Measurements from ENCODE around the gene PRADC1.

PRADC1 gene

DNA sequence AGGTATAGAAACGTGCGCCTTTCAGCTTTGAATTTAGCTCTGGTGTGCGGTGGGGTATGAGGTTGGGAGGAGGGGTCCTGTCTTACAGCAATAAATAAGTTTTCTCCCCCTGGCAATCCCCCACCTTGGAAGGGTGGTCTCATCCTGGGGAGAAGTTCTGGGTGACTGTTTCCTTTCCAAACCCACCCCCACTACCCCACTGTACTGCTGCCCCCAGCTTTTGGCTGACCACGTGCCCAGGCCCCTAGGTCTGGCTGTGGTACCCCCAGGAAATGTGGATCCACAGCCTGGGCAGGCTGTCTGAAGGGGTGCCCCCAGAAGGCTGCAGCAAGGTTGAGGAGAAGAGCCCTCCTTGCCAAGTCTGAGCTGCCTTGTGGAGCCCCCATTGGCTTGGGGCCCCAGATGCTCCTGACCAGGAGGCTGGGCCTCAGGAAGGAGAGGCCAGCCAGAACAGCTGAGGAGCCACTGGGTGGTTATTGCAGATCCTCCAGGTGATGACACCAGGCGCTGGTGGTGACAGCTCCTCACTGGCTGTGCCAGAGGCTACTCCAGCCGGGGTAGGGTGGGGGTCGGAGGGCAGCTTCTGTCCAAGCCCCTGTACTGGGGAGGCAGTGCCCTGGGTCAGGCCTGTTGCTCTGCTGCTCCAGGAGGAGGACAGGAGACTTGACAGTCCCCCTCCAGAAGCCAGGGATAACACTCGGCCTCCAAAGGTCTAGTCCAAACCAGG is 25.3 kb upstream of the PRADC1 start:
- DNase-seq, result no peak

DNA sequence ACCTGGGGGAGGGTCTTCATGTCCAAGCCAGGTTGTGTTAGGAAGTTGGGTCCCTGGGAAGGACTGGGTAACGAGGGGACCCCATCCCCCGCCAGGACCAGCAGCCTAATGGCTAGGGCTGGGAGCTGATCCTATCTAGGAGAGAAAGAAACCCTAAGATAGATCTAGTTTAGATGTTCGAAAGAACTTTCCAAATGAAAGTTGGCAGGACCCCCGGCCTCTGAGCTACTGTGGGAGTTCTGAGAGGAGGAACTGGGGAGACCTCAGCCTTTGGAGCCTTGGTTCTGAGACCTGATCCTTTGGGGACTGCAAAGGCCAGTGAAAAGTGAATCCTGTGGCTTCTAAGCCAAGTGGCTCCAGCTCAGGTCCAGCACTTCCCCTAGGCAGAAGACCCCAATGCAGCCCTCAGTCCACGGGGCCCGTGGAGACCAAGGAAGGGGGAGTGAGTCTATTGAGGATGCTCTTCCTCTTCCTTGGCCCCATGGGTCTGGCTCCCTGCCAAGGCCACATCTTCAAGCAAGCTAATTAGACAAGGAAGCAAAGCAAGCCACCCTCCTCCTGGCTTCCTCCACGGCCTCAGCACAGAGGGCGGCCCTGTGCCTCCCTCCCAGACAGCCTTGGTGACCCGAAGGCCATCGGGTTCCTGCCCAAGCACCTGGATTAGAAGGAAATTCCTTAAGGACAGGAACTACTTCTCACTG is 24.5 kb upstream of the PRADC1 start:
- DNase-seq, result peak; percentile 21

DNA sequence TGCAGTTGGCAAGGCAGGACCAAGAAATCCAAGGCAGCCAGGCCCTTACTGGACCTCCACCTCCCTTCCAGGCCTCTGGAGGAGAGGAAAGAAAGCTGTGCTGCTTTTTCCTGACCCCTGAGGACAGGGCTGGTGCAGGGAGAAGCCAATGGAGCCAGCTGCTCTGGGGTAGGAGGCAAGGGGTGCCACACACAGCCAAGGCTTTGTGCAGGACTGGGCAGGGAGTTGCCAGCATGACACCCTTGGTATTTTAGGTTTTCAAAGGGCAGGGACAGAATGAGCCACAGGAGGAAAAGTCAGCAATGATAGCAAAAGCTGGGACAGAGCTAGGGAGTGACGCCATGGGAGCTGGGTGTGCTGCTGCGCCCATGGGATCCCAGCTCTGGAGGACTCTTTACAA is 24.0 kb upstream of the PRADC1 start:
- no peak for DNase-seq

DNA sequence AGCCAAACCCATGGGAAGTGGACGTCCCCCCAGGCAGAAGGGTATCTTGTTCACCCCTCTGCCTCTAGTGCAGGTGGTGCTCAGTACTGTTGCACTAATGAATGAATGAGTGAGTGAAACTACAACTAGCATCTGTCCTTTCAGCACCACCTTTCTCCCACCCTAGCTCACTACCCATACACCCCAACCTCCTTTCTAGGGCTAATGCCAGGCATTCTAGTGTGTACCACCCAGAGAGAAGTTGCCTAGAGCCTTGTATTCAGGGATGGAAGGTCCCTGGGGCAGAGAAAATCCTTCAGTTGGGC is 23.5 kb upstream of the PRADC1 start:
- DNase-seq, result no peak

DNA sequence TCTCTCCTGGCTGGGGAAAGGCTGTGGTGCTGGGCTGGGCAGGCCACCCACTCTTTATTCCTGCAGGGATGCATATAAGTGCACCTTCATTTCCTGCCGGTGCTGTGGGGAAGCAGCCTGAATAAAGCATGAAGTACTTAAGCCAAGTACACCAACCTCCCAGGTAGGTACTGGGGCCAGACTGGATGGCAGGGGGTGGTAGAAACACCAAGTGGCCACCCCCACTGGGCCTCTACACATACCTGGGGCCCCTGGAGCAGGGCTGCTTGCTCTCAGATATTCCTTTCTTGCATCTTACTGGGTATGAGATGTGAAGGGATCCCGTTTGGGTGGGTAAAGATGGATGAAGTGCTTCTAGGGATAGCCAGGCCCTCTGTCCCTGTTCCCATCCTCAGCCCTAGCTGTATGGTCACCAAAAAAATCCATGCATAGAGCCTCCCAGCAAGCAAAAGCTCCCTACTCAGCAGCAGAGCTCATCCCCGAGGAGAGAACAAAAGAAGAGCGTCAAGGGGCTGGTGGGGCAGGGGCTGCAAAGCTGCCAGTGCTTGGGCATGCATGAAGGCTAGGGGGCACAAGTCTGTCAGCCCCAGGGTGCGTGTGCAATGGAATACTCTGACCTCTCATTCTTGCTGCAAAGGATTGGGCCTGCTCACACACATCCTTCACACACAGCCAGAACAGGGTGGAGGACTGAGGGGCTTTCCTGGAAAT is 23.0 kb upstream of the PRADC1 start:
- no peak for DNase-seq

DNA sequence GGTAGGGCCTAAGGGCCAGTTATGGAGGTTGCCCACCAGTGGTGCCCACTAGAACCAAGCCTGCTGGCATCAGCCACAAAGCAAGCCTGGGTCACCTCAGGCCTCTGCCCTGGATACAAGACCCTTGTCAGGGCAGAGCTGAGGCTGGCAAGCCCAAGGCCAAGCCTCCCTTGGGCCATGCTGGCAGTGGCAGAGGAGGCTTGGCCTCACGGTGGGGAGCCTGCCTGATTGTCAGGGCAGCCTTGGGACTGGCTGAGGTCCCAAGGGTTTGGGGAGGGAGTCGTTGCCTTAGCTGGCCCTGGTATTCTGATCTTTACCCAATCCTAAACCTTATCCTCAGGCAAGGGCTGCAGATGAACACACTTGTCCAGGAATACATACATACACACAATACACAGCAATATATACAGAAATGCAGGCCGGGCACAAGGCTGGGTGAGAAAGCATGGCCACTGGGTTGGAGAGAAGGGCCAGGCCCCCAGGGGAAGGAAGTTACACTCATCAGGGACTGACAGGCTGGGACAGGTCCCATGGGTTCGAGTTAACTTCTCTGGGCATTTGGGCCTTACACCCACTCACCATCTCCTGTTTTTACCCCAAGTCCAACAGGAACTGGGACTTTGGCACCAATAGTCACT is 22.1 kb upstream of the PRADC1 start:
- DNase-seq, result no peak

DNA sequence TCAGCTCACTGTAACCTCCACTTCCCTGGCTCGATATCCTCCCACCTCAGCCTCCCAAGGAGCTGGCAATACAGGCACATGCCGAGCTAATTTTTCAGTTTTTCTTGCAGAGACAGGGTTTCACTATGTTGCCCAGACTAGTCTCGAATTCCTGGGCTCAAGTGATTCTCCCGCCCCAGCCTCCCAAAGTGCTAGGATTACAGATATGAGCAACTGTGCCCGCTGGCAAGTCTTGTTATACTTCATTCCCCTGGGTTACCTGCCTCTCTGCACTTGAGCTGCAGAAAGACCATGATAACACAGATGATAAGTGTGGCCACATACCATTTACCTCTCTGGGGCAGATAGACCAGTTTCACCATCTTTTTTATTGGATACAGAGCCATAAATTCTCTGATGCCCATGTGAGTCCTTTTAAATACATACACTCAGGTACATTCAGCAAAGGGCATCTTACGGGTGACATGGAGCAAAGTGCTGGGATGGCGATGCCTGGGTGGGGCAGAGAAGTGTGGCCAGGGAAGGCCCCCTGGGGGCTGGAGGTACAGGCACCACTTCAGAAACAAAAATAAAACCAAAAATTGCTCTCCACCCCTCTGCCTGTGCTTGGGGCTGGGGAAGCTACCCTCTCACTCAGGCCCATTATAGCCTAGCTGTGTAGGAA is 21.4 kb upstream of the PRADC1 start:
- DNase-seq, result no peak

DNA sequence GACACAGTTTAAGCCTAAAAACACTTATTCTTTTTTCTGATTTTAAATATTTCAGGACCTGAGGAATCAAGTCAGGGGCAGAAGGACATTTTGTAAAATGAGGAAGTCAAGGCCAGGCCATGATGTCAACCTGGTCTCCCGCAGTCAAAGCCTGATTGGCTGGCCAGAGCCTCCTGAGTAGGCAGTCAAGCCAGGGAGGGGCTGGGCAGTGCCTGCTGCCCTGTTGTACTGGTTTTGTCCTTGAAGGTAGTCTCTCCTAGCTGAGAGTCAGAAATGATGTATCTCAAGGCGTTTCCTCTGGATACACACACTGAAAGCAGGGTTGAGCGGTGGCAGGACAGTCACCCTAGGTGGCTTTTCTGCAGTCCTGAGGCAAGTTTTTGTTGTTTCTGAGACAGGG is 20.9 kb upstream of the PRADC1 start:
- DNase-seq, result no peak

DNA sequence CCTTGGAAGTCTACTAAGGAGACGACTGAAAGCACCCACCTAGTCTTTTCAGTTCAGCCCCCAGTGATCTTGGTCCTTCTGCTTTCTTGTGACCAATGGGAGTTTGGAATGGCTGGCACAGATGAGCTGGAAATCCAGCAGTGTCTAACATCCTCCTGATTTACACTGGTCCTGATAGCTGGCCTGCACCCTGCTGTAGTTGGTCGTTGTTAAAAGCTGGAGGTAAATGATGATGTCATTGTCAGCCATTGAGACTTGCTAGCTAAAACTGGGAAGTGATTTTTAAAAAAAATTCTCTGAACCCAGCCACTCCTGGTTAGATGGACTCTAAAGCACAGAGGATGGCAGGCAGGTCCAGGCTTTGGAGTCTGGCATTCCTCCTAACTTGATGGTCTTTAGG is 20.4 kb upstream of the PRADC1 start:
- no peak for DNase-seq

DNA sequence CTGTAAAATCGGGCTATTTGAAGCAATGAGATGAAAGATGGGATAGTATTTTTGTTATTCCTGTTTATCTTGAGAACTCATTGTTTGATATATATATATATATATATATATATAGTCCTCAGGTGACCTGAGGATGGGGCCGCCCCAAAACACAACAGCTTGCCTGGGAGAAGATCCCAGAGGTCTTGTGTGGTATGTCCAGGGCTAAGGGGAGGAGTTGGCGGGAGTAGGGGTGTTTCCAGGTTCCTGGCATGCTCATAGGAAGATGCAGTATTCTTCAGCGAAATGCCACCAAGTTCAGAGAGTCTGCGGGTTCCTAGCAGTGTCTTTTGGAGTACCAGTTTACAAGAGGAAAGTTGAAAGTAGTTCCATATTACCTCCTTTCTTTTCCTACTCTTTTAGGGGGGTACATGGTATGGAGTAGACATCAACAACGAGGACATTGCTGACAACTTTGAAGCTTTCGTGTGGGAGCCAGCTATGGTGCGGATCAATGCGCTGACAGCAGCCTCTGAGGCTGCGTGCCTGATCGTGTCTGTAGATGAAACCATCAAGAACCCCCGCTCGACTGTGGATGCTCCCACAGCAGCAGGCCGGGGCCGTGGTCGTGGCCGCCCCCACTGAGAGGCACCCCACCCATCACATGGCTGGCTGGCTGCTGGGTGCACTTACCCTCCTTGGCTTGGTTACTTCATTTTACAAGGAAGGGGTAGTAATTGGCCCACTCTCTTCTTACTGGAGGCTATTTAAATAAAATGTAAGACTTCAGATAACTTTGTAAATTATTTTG is 19.4 kb upstream of the PRADC1 start:
- no peak for DNase-seq

DNA sequence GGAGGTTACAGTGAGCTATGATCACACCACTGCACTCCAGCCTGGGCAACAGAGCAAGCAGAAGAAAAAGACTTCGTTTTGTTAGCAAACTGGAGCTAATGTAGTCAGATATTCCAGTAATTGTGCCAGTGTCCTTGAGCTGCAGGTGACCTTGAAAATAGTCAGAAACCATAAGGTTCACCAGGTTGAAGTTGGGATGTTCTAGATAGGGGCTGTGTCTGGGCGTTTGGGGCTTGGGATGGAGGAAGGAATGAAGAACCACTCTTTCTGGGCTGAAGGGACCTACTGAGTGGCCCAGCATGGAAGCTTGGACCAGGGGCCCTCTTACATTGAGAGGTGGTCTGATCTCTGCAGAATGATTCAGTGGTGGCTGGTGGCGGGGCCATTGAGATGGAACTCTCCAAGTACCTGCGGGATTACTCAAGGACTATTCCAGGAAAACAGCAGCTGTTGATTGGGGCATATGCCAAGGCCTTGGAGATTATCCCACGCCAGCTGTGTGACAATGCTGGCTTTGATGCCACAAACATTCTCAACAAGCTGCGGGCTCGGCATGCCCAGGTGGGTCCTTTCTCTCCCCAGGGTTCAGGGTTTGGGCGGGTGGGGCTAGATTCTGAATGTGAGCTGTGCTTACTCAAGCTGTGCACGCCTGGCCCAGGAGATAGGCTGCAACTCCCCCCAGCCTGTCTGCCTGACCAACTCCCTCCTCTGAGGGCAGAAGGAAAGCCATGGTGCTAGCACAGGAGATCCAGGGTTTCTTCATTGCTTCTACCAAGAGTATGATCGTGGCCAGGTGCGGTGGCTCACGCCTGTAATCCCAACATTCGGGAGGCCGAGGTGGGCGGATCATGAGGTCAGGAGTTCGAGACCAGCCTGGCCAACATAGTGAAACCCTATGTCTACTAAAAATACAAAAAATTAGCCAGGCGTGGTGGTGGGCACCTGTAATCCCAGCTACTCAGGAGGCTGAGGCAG is 18.1 kb upstream of the PRADC1 start:
- DNase-seq, result no peak

DNA sequence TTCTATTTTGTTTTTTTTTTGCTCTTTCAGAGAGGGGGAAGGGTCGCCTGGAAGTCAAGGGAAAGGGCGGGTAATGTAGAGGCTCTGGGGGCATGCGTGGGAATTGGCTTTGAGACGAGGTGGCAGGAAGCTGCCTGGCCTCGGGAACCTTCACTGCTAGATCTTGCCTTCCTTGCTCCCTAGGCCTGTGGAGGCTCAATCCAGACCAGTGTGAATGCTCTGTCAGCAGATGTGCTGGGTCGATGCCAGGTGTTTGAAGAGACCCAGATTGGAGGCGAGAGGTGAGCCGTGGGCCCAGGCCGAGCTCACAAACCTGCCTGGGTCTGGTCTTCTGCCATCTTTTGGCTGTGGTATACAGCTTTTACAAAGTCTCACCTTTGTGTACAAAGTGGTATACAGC is 16.6 kb upstream of the PRADC1 start:
- DNase-seq, result no peak

DNA sequence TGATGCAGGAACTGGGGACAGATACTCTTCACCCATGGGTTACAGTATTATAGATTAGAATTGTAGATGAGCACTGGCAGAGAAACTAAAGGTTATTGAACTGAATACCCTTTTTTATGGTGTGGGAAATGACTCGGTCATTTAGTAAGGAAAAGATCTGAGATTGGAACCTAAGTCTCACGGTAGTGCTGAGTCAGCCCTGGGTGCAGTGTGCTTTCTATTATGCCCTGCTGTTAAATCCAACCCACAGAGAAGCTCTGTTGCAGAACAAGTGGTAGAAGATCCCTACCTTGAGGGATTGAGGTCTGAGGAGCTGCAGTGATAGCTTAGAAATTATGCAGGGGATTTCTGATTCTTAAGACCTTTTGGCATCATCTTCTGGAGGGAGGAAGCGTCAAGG is 13.8 kb upstream of the PRADC1 start:
- DNase-seq, result no peak

DNA sequence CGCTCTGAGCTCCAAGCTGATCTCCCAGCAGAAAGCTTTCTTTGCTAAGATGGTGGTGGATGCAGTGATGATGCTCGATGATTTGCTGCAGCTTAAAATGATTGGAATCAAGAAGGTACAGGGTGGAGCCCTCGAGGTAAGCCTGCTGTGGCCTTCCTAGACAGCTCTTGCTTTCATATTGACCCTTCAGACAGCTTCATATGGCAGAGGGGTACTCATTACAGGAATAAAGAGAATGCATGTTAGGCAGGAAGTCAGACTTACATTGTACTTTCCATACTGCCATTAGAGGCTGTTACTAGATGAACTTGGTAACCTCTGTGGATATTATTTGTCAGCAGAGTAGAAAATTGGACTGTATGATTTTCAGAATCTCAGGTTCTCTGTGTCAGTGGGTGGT is 11.5 kb upstream of the PRADC1 start:
- no peak for DNase-seq

DNA sequence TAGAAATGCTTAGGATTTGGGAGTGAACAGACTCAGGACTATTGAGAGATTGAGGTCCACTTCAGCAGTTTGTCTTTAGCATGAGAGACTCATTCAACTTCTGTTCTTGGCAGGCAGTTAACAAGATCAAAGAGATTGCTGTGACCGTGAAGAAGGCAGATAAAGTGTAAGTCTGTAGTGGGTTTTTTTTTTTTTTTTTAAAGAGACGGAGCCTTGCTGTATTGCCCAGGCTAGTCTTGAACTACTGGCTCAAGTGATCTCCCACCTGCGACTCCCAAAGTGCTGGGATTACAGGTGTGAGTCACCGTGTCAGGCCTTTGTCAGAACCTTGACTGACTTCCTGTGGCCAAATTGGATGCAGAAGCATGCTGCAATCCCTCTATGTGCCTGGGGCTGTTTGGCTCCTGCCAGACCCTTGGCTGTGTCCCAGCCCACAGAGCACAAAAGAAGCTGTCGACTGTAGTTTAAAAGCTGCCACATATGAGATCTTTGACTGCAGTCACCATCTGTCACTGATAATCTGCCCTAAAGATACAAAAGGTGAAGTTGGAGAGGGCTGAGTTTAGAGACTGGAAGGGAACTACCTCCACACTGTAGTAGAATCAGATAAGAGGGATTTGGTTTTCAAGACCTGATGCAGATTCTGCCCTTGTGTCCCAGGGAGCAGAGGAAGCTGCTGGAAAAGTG is 11.0 kb upstream of the PRADC1 start:
- no peak for DNase-seq

DNA sequence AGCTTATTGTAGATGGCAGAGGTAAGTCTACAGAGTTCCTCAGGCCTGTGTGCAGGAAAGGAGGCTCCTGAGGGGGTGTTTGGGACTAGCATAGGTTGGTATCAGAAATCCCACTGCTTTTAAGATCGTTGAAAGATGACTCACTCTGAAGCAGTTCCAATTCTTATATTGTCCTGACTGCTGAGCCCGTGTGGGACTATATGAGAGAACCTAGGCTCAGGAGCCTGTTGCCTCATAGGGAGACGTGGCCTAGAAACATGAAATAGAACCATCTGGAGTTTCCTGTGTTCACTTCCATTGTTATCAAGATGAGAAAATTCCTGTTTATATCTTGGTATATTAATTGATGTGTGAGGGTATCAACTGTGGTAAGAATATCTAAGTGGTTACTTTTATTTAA is 6.7 kb upstream of the PRADC1 start:
- DNase-seq, result no peak

DNA sequence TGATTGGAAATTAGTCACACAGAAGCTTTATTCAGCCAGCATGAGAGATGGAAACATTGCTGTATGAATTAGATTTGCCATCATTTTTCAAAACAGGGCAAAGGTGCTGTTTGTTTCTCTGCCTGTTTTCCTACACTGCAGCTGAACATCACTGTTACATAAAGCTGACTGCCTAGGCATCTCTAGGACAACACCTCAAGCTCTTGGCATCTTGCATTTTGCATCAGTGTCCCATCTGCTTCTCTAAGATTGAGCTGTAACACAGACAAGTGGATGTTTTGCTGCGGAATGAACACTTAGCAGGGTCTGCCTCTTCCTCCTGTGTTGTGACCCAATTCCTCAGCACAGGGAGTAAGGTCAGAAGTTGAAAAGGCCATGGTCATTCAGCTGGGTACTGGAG is 5.9 kb upstream of the PRADC1 start:
- DNase-seq, result no peak

DNA sequence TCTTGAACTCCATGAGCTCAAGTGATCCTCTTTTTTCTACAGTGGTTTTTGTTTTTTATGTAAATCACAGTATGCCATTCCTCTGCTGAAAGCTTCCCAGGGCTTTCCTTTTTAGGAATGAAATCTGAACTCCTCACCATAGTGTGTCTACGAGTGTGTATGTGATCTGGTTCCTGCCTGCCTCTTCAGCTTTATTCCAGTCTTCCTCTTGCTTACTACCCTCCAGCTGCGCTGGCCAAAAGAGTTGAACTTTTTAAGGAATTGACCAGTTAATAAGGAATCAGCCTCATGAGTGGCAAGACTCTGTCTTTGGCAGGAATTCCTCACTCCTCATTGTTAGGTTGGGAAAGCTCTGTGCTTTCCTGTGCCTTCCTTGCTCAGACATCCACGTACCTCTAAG is 5.1 kb upstream of the PRADC1 start:
- no peak for DNase-seq

DNA sequence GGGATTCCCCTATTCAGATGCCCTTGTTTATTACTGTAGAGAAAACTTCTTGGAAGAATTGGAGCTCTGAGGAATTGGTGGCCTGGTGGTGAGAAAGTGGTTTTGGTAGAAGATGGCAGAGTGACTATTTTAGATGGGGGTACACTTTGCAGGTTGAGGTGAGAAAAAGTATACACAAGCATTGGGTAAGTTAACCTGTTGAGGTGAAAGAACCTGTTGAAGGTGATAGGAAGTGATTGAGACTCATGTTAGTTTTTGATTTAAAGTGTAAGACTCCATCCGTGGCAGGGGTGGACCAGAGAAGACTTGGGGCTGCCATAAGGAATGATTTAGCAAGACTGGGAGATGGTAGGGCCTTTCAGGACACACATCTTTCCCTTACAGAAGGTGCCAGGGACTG is 4.1 kb upstream of the PRADC1 start:
- no peak for DNase-seq

DNA sequence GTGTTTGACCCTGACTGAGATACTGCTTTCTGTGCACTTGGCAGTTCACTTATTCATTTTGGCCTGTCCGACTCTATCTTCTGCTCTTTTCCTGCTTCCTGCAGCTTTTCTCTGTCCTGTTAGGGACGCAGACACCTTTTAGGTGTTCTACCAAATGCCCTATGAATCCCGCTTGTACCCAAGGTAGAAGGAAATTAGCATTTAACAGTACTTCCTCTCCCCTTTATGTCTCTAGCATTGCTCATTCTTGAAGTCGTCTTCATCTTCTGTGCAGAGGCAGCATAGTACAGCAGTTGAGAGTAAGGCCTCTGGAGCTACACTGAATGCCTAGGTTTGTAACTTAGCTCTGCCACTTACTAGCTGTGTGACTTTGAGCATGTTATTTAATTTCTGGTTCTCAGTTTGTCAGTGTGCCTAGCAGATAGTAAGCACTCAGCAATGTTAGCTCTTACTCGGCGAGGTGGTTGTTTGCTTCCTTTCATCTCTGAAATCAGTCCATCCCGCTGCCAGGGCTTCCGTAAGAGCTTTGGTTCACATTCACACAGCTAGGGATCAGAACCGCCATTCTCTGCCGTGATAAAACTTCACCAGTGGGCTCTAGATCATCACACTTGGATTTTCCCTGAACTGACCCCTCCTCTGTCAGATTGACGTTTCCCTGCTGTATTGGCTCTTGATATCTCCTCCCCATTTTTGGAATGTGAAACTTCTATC is 2.4 kb upstream of the PRADC1 start:
- peak; percentile 16 for DNase-seq

Data from CD4-positive, alpha-beta T cell treated with Interleukin-21 for 1 hour (primary cell).